H9 (cell line): ENCODE results near the gene HCFC1. TPM values are rescaled to one million over a fixed set of nuclear protein-coding genes. Genes with fewer than 3 reads are reported as not detected.

Experiments used
- DNase-seq: peaks from one replicate; pipeline ENCODE4 v3.0.0-alpha.2; 2017
- H2AFZ ChIP-seq: one replicate; pipeline ENCODE4 v1.6.1; 2013; ENCODE audit warnings: mild to moderate bottlenecking, low read length, control low read depth, moderate library complexity
- H2AK5ac ChIP-seq: 2 replicates; pipeline ENCODE4 v1.6.1; 2013; ENCODE audit warnings: low read length, control low read depth, mixed read lengths; ENCODE audit not compliant: insufficient read length
- H2BK120ac ChIP-seq: one replicate; pipeline ENCODE4 v1.6.1; 2013; ENCODE audit warnings: low read depth, mild to moderate bottlenecking, low read length, control low read depth, inconsistent platforms; ENCODE audit not compliant: poor library complexity, severe bottlenecking
- H2BK12ac ChIP-seq: 2 replicates; pipeline ENCODE4 v1.6.1; 2013; ENCODE audit warnings: low read length, control low read depth, mixed read lengths, low read depth; ENCODE audit not compliant: insufficient read length
- H2BK15ac ChIP-seq: 2 replicates; pipeline ENCODE4 v1.6.1; 2013; ENCODE audit warnings: low read depth, low read length, control low read depth
- H2BK20ac ChIP-seq: one replicate; pipeline ENCODE4 v1.6.1; 2013; ENCODE audit warnings: low read depth, mild to moderate bottlenecking, low read length, control low read depth, inconsistent platforms; ENCODE audit not compliant: poor library complexity, severe bottlenecking
- H2BK5ac ChIP-seq: 2 replicates; pipeline ENCODE4 v1.6.1; 2013; ENCODE audit warnings: low read length, control low read depth, mixed read lengths; ENCODE audit not compliant: insufficient read length
- H3K14ac ChIP-seq: 2 replicates; pipeline ENCODE4 v1.6.1; 2013; ENCODE audit warnings: low read length, control low read depth; ENCODE audit not compliant: insufficient read depth
- H3K18ac ChIP-seq: 2 replicates; pipeline ENCODE4 v1.6.1; 2013; ENCODE audit warnings: low read depth, mild to moderate bottlenecking, mixed read lengths, low read length, control low read depth; ENCODE audit not compliant: insufficient read length
- H3K23ac ChIP-seq: 2 replicates; pipeline ENCODE4 v1.6.1; 2013; ENCODE audit warnings: low read length, control low read depth, mixed read lengths, low read depth; ENCODE audit not compliant: insufficient read length
- H3K23me2 ChIP-seq: 2 replicates; pipeline ENCODE4 v1.6.1; 2013; ENCODE audit warnings: low read depth, mild to moderate bottlenecking, mixed read lengths, low read length, control low read depth; ENCODE audit not compliant: insufficient read length, poor library complexity, severe bottlenecking
- H3K27ac ChIP-seq: 2 replicates; pipeline ENCODE4 v1.5.1; 2013; ENCODE audit warnings: low read length, control low read depth, mixed read lengths, low read depth; ENCODE audit not compliant: insufficient read length
- H3K27me3 ChIP-seq: 2 replicates; pipeline ENCODE4 v1.6.1; 2013; ENCODE audit warnings: low read length, control low read depth, inconsistent platforms; ENCODE audit not compliant: insufficient read depth
- H3K4ac ChIP-seq: 2 replicates; pipeline ENCODE4 v1.6.1; 2013; ENCODE audit warnings: low read depth, mild to moderate bottlenecking, control low read depth, inconsistent platforms, low read length, moderate library complexity
- H3K4me1 ChIP-seq: 2 replicates; pipeline ENCODE4 v1.6.1; 2013; ENCODE audit warnings: low read length, control low read depth, inconsistent platforms; ENCODE audit not compliant: insufficient read depth
- H3K4me2 ChIP-seq: 2 replicates; pipeline ENCODE4 v1.6.1; 2013; ENCODE audit warnings: low read length, control low read depth, mixed read lengths; ENCODE audit not compliant: insufficient read length, insufficient read depth
- H3K56ac ChIP-seq: 2 replicates; pipeline ENCODE4 v1.6.1; 2013; ENCODE audit warnings: low read depth, mild to moderate bottlenecking, mixed read lengths, low read length, control low read depth; ENCODE audit not compliant: insufficient read length
- H3K79me1 ChIP-seq: 2 replicates; pipeline ENCODE4 v1.6.1; 2013; ENCODE audit warnings: low read depth, mild to moderate bottlenecking, moderate library complexity, low read length, control low read depth, inconsistent platforms; ENCODE audit not compliant: insufficient read depth, poor library complexity, severe bottlenecking
- H3K79me2 ChIP-seq: 2 replicates; pipeline ENCODE4 v1.6.1; 2013; ENCODE audit warnings: low read length, control low read depth, inconsistent platforms; ENCODE audit not compliant: insufficient read depth
- H3K9ac ChIP-seq: 2 replicates; pipeline ENCODE4 v1.6.1; 2013; ENCODE audit warnings: low read length, control low read depth, mixed read lengths; ENCODE audit not compliant: insufficient read length; ENCODE audit errors: extremely low read depth
- H3K9me3 ChIP-seq: one replicate; pipeline ENCODE4 v1.6.1; 2013; ENCODE audit warnings: low read depth, low read length, inconsistent platforms; ENCODE audit not compliant: control insufficient read depth
- H3T11ph ChIP-seq: one replicate; pipeline ENCODE4 v1.6.1; 2013; ENCODE audit warnings: mild to moderate bottlenecking, low read length, control low read depth, inconsistent platforms
- H4K20me1 ChIP-seq: one replicate; pipeline ENCODE4 v1.6.1; 2013; ENCODE audit not compliant: control insufficient read depth, insufficient read length, insufficient read depth
- H4K5ac ChIP-seq: 2 replicates; pipeline ENCODE4 v1.6.1; 2013; ENCODE audit warnings: low read depth, mild to moderate bottlenecking, mixed read lengths, low read length, control low read depth; ENCODE audit not compliant: insufficient read length
- H4K8ac ChIP-seq: replicated peaks from 2 replicates; pipeline ENCODE4 v1.6.1; 2013; ENCODE audit warnings: low read length, control low read depth, mixed read lengths, low read depth; ENCODE audit not compliant: insufficient read length
- H4K91ac ChIP-seq: 2 replicates; pipeline ENCODE4 v1.6.1; 2013; ENCODE audit warnings: low read depth, mild to moderate bottlenecking, moderate library complexity, mixed read lengths, low read length, control low read depth; ENCODE audit not compliant: insufficient read length
- H3K27ac Mint-ChIP-seq, 3 experiments: 2 replicates in 2 of 3; 3 replicates in 1 of 3; pipeline ENCODE4 v1.8.0; 2020 to 2021; ENCODE audit warnings: mixed read lengths in 3 of 3, mild to moderate bottlenecking in 1 of 3, moderate library complexity in 1 of 3
- H3K27me3 Mint-ChIP-seq: 2 replicates; pipeline ENCODE4 v1.8.0; 2021; ENCODE audit warnings: low read depth, mild to moderate bottlenecking, moderate library complexity, mixed read lengths
- H3K36me3 Mint-ChIP-seq, 3 experiments: 2 replicates in 2 of 3; 3 replicates in 1 of 3; pipeline ENCODE4 v1.8.0; 2020 to 2021; ENCODE audit warnings: low read depth in 3 of 3, mixed read lengths in 3 of 3; ENCODE audit not compliant: insufficient read depth in 1 of 3
- H3K4me1 Mint-ChIP-seq, 2 experiments: 2 replicates each; pipeline ENCODE4 v1.8.0; 2020; ENCODE audit warnings: mixed read lengths in 2 of 2
- H3K4me3 Mint-ChIP-seq, 2 experiments: 2 replicates in 1 of 2; 3 replicates in 1 of 2; pipeline ENCODE4 v1.8.0; 2020 to 2021; ENCODE audit warnings: mild to moderate bottlenecking in 2 of 2, mixed read lengths in 2 of 2, moderate library complexity in 1 of 2
- H3K9me3 Mint-ChIP-seq, 2 experiments: 2 replicates in 1 of 2; 3 replicates in 1 of 2; pipeline ENCODE4 v1.8.0; 2020; ENCODE audit warnings: mild to moderate bottlenecking in 2 of 2, mixed read lengths in 2 of 2, moderate library complexity in 1 of 2
- WGBS: extraction: QIAGEN DNeasy Blood & Tissue Kit; methylation state at CpG from one replicate; pipeline ENCODE4 v1.1.7; 2013; ENCODE audit warnings: missing lambda C conversion rate, low lambda C conversion rate, mixed read lengths; ENCODE audit not compliant: insufficient read length; ENCODE audit errors: extremely low coverage; 5-methylcytosine and 5-hydroxymethylcytosine counted together
- total RNA-seq: library from RNA; stranded (reverse); gene quantifications from 2 replicates; pipeline ENCODE4 v1.2.1, GENCODE V29; 2021
- TF ChIP-seq, protein P1 (sequence below): fragments of 200-600 bp; sonication (generic); conservative IDR thresholded peaks from 3 replicates; pipeline ENCODE4 v1.8.0; 2021; ENCODE audit warnings: antibody characterized with exemption, mild to moderate bottlenecking

HCFC1 gene
- total RNA-seq, 1 experiment from 2014 or later: 144 TPM

DNA sequence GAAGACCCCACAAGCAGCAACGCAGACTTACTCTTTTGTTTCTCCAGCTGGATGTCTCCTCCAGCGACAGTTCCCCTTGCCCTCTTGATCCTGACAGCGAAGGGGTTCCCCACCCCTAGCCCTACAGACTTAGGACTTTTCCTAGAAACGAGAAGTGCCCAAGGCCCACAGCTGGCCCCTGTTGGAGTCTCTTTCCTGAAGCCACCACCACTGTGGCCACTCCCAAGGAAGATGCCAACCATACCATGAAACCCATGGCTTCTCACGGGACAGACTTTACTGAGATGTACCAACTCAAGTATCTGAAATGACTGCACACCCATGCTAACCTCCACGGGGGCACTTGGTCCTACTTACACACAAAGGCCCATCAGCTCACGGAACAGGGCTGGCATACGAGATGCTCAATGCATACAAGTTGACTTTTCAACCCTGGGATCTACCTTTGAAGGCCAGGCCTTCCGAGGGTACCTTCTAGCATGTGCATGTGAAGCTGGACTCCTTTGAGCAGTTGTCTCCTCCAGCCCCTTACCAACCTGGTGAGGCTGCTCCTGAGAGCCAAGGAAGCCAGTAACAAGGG, 49.0 kb upstream of the HCFC1 start:
- peaks cover 18 to 28% of the 10 kb centered on the region in 2 experiments for H3K4me1 Mint-ChIP-seq
- peaks cover 9% of the 10 kb centered on the region for H3K23me2 ChIP-seq

More for the DNA sequence above, 49.0 kb upstream of the HCFC1 start:
- no peak overlapping the region for H3K23ac ChIP-seq
- peak overlapping the region; percentile 34 for H3K4me2 ChIP-seq
- no peak overlapping the region for H2AK5ac ChIP-seq
- Mint-ChIP-seq H3K36me3 (peaks cover 5 to 28% (median 10%) of the 10 kb centered on the region in 3 experiments; a peak in 6 of 7 replicates), H3K27me3 (no peaks in the 10 kb centered on the region), H3K27ac (peak overlapping the region; percentile 24 to 92 (median 90); a peak in 3 of 7 replicates), H3K9me3 (peaks cover 47 to 68% of the 10 kb centered on the region in 2 experiments), H3K4me3 (peak overlapping the region; percentile 63 to 76)
- no CpG with 5 or more reads among the region's 9 CpGs for WGBS
- H3T11ph ChIP-seq: no peak overlapping the region
- TF ChIP-seq, protein P1, sequence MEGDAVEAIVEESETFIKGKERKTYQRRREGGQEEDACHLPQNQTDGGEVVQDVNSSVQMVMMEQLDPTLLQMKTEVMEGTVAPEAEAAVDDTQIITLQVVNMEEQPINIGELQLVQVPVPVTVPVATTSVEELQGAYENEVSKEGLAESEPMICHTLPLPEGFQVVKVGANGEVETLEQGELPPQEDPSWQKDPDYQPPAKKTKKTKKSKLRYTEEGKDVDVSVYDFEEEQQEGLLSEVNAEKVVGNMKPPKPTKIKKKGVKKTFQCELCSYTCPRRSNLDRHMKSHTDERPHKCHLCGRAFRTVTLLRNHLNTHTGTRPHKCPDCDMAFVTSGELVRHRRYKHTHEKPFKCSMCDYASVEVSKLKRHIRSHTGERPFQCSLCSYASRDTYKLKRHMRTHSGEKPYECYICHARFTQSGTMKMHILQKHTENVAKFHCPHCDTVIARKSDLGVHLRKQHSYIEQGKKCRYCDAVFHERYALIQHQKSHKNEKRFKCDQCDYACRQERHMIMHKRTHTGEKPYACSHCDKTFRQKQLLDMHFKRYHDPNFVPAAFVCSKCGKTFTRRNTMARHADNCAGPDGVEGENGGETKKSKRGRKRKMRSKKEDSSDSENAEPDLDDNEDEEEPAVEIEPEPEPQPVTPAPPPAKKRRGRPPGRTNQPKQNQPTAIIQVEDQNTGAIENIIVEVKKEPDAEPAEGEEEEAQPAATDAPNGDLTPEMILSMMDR: no peak
- H4K20me1 ChIP-seq: peaks cover 5% of the 10 kb centered on the region
- H3K79me2 ChIP-seq: no peaks in the 10 kb centered on the region
- H3K79me1 ChIP-seq: no peaks in the 10 kb centered on the region
- H4K5ac ChIP-seq: no peak overlapping the region
- no peaks in the 10 kb centered on the region for H3K4me1 ChIP-seq
- H4K8ac ChIP-seq: no peak overlapping the region
- H3K9me3 ChIP-seq: no peaks in the 10 kb centered on the region
- no peak overlapping the region for H3K14ac ChIP-seq
- H2BK120ac ChIP-seq: no peak overlapping the region
- no peak overlapping the region for H2BK12ac ChIP-seq
- no peak overlapping the region for H4K91ac ChIP-seq
- no peak overlapping the region for H3K18ac ChIP-seq
- no peak overlapping the region for H3K9ac ChIP-seq
- H3K27ac ChIP-seq: no peak overlapping the region
- no peak overlapping the region for H3K4ac ChIP-seq
- H3K27me3 ChIP-seq: no peaks in the 10 kb centered on the region
- no peak for DNase-seq
- H2BK5ac ChIP-seq: no peak overlapping the region
- no peak overlapping the region for H2AFZ ChIP-seq
- H2BK15ac ChIP-seq: no peak overlapping the region
- no peak overlapping the region for H3K56ac ChIP-seq
- H2BK20ac ChIP-seq: no peak overlapping the region
